ENCODE data around the gene PDK2.

Gene PDK2

GRCh38 chr17:50094753-50095619, at the start of gene PDK2:
PDK2 (plus strand) TSS chr17:50095351; CDS start chr17:50095436, 85 bp downstream.
- ChIA-PET POLR2A (interaction anchor here (0.7 to 2.1 kb wide), 10 partner anchors 19 to 235 kb away, joined by 3 to 18 read pairs (median 4); partner anchors contain the start of gene ITGA3), CTCF (interaction anchor here (0.6 to 2.7 kb wide), 41 partner anchors 8 to 742 kb away, joined by 3 to 25 read pairs (median 5); partner anchors contain the start of genes DLX3 and ITGA3)
- TF ChIP-seq ARNT (IDR thresholded peaks at IDR 0.05) (no peak), ELF4 (IDR thresholded peaks at IDR 0.05) (no peak), TARDBP (IDR thresholded peaks at IDR 0.05) (no peak; the same call in 1 of the 2 replicates), L3MBTL2 (conservative IDR thresholded peaks at IDR 0.05) (peak; percentile 91), NFRKB (IDR thresholded peaks at IDR 0.05) (peak; percentile 68), BHLHE40 (IDR thresholded peaks at IDR 0.05; ENCODE audit: borderline replicate concordance) (no peak), LEF1 (IDR thresholded peaks at IDR 0.05; ENCODE audit: borderline replicate concordance) (no peak), HDGF (IDR thresholded peaks at IDR 0.05; ENCODE audit: borderline replicate concordance) (no peak), SUZ12 (IDR thresholded peaks at IDR 0.05) (no peak), CTBP1 (IDR thresholded peaks at IDR 0.05; ENCODE audit: borderline replicate concordance) (no peak), SP1 (IDR thresholded peaks at IDR 0.05) (no peak; the same call in 1 of the 2 replicates), FOXK2 (IDR thresholded peaks at IDR 0.05) (no peak), FOXA1 (IDR thresholded peaks at IDR 0.05) (no peak), ZNF384 (IDR thresholded peaks at IDR 0.05) (no peak), FOXM1 (IDR thresholded peaks at IDR 0.05; ENCODE audit: borderline replicate concordance) (peak; percentile 97)
- TF ChIP-seq, protein P1, sequence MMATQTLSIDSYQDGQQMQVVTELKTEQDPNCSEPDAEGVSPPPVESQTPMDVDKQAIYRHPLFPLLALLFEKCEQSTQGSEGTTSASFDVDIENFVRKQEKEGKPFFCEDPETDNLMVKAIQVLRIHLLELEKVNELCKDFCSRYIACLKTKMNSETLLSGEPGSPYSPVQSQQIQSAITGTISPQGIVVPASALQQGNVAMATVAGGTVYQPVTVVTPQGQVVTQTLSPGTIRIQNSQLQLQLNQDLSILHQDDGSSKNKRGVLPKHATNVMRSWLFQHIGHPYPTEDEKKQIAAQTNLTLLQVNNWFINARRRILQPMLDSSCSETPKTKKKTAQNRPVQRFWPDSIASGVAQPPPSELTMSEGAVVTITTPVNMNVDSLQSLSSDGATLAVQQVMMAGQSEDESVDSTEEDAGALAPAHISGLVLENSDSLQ (IDR thresholded peaks at IDR 0.05): no peak
- DNase-seq (ENCODE audit: extremely low spot score): peak; percentile 97

DNA sequence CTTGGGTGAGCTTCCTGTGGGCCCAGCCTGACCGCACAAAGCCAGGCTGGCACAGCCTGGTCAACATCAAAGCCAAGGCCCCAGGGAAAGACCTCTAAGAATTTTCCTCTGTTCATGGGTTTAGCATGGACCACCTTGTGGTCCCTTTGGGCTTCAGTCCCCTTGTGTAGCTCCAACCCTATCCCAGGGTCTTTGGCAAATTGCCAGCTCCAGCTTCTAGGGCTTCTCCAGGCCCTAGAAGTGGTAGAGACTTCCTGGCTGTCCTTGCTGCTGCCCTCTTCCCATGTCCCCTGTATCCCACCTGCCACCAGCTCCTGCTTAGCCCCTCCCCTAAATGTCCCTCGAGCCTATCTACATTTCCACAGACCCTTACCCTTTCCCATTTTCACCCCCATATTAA, 49.0 kb upstream of the PDK2 start:
- no peak for DNase-seq (ENCODE audit: extremely low spot score)
- POLR2A ChIA-PET: no interaction called here
- CTCF ChIA-PET: interaction anchor here (0.9 to 1.6 kb wide), 2 partner anchors 10 to 12 kb away, joined by 3 read pairs; no protein-coding TSS in a partner anchor
- no peak for TF ChIP-seq HDGF (IDR thresholded peaks at IDR 0.05; ENCODE audit: borderline replicate concordance)
- TF ChIP-seq BHLHE40 (IDR thresholded peaks at IDR 0.05; ENCODE audit: borderline replicate concordance): no peak
- no peak for TF ChIP-seq L3MBTL2 (conservative IDR thresholded peaks at IDR 0.05)

DNA sequence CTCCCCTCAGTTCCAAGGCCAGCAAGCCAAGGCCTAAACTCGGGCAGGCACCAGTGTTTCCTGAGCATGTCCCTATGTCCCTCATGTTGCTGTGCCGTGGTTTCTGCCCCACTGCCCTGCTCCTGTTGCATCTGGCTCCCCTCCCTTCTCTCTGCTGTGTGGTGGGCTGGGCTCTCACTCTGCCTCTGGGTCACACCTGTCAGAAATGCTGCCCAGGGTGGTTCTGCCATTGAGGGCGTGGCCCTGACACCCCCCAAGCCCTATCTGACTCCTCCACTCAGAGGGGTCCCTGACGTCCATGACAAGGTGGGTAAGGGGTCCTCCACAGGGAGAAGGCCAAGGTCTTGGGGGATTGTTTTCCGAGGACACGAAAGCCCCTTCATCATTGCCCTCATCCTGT, 48.5 kb upstream of the PDK2 start:
- ChIA-PET CTCF (interaction anchor here (0.9 kb wide), 1 partner anchor 12 kb away, joined by 3 read pairs; no protein-coding TSS in a partner anchor), POLR2A (no interaction called here)
- no peak for DNase-seq (ENCODE audit: extremely low spot score)
- no peak for TF ChIP-seq NFRKB (IDR thresholded peaks at IDR 0.05)
- no peak for TF ChIP-seq SUZ12 (IDR thresholded peaks at IDR 0.05)
- no peak for TF ChIP-seq TARDBP (IDR thresholded peaks at IDR 0.05)
- no peak for TF ChIP-seq LEF1 (IDR thresholded peaks at IDR 0.05; ENCODE audit: borderline replicate concordance)
- no peak for TF ChIP-seq FOXM1 (IDR thresholded peaks at IDR 0.05; ENCODE audit: borderline replicate concordance)
- no peak for TF ChIP-seq HDGF (IDR thresholded peaks at IDR 0.05; ENCODE audit: borderline replicate concordance)
- TF ChIP-seq BHLHE40 (IDR thresholded peaks at IDR 0.05; ENCODE audit: borderline replicate concordance): no peak
- TF ChIP-seq FOXK2 (IDR thresholded peaks at IDR 0.05): no peak
- no peak for TF ChIP-seq ARNT (IDR thresholded peaks at IDR 0.05)
- no peak for TF ChIP-seq SP1 (IDR thresholded peaks at IDR 0.05)
- no peak for TF ChIP-seq CTBP1 (IDR thresholded peaks at IDR 0.05; ENCODE audit: borderline replicate concordance)
- no peak for TF ChIP-seq ZNF384 (IDR thresholded peaks at IDR 0.05)
- no peak for TF ChIP-seq L3MBTL2 (conservative IDR thresholded peaks at IDR 0.05)
- TF ChIP-seq ELF4 (IDR thresholded peaks at IDR 0.05): no peak

DNA sequence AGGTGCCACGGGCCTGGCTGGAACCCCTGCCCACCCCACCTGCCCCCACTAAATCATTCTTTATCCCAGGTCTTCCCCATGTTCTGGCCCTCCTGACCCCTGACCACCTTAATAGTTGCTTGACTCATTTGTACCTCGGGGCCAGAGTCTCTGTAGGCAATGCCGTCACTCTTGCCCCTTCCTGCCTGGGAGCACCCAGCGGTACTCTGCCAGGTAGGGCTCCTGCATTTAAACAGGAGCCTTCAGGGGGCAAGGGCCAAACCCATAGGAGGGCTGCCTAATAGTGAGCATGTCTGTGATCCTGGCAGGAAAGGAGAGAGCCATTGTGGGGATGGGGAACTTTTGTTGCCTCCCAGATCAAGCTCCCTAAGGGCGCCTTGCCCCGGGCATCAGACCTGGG, 48.1 kb upstream of the PDK2 start:
- no peak for DNase-seq (ENCODE audit: extremely low spot score)
- ChIA-PET POLR2A (no interaction called here), CTCF (interaction anchor here (0.9 kb wide), 1 partner anchor 9 kb away, joined by 3 read pairs; no protein-coding TSS in a partner anchor)
- no peak for TF ChIP-seq SP1 (IDR thresholded peaks at IDR 0.05)
- TF ChIP-seq FOXM1 (IDR thresholded peaks at IDR 0.05; ENCODE audit: borderline replicate concordance): no peak
- TF ChIP-seq ARNT (IDR thresholded peaks at IDR 0.05): no peak
- no peak for TF ChIP-seq FOXA1 (IDR thresholded peaks at IDR 0.05)
- TF ChIP-seq ELF4 (IDR thresholded peaks at IDR 0.05): no peak
- TF ChIP-seq FOXK2 (IDR thresholded peaks at IDR 0.05): no peak
- no peak for TF ChIP-seq HDGF (IDR thresholded peaks at IDR 0.05; ENCODE audit: borderline replicate concordance)
- TF ChIP-seq BHLHE40 (IDR thresholded peaks at IDR 0.05; ENCODE audit: borderline replicate concordance): no peak
- TF ChIP-seq L3MBTL2 (conservative IDR thresholded peaks at IDR 0.05): no peak
- TF ChIP-seq, protein P1 (IDR thresholded peaks at IDR 0.05): no peak
- no peak for TF ChIP-seq CTBP1 (IDR thresholded peaks at IDR 0.05; ENCODE audit: borderline replicate concordance)
- TF ChIP-seq NFRKB (IDR thresholded peaks at IDR 0.05): no peak
- TF ChIP-seq SUZ12 (IDR thresholded peaks at IDR 0.05): no peak
- no peak for TF ChIP-seq TARDBP (IDR thresholded peaks at IDR 0.05)
- no peak for TF ChIP-seq ZNF384 (IDR thresholded peaks at IDR 0.05)
- no peak for TF ChIP-seq LEF1 (IDR thresholded peaks at IDR 0.05; ENCODE audit: borderline replicate concordance)

DNA sequence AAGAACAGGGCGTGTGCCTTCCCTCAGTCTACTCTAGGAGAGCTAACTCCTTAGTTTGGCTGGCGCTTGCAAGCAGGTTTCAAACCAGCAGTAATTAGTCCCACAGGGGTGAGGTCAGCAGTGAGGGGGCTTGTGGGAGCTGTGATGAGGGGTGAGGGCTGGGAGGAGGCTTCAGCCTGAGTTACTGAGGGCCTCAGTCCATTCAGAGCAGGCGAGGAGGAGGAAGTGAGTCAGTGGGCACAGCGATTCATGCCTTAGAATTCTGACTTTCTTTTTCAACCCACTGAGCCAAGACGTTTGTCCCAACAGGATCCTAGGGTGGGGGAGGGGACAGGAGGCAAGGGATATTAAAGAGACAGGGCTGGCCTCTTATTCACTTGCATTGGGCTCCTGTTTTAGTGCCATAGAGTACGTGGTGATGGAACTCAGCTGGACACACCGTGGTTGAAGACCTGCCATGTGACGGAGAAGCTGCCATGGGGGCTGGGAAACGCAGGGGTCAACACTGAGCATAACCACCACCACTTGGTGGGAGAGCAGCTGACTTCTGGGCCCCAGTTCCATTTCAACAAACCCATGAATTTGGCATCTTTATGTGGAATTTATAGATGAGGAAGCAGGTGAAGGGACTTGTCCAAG, 47.5 kb upstream of the PDK2 start:
- POLR2A ChIA-PET: no interaction called here
- DNase-seq (ENCODE audit: extremely low spot score): no peak
- CTCF ChIA-PET: interaction anchor here (0.9 kb wide), 1 partner anchor 9 kb away, joined by 3 read pairs; no protein-coding TSS in a partner anchor
- no peak for TF ChIP-seq ELF4 (IDR thresholded peaks at IDR 0.05)
- no peak for TF ChIP-seq FOXA1 (IDR thresholded peaks at IDR 0.05)
- TF ChIP-seq LEF1 (IDR thresholded peaks at IDR 0.05; ENCODE audit: borderline replicate concordance): no peak
- TF ChIP-seq, protein P1 (IDR thresholded peaks at IDR 0.05): no peak
- no peak for TF ChIP-seq L3MBTL2 (conservative IDR thresholded peaks at IDR 0.05)
- no peak for TF ChIP-seq TARDBP (IDR thresholded peaks at IDR 0.05)
- TF ChIP-seq FOXK2 (IDR thresholded peaks at IDR 0.05): no peak
- no peak for TF ChIP-seq FOXM1 (IDR thresholded peaks at IDR 0.05; ENCODE audit: borderline replicate concordance)
- TF ChIP-seq ZNF384 (IDR thresholded peaks at IDR 0.05): no peak
- no peak for TF ChIP-seq SP1 (IDR thresholded peaks at IDR 0.05)
- TF ChIP-seq HDGF (IDR thresholded peaks at IDR 0.05; ENCODE audit: borderline replicate concordance): no peak
- TF ChIP-seq CTBP1 (IDR thresholded peaks at IDR 0.05; ENCODE audit: borderline replicate concordance): no peak
- TF ChIP-seq BHLHE40 (IDR thresholded peaks at IDR 0.05; ENCODE audit: borderline replicate concordance): no peak
- TF ChIP-seq ARNT (IDR thresholded peaks at IDR 0.05): no peak
- no peak for TF ChIP-seq SUZ12 (IDR thresholded peaks at IDR 0.05)
- TF ChIP-seq NFRKB (IDR thresholded peaks at IDR 0.05): no peak

All from HEK293T (cell line).